Esophagus squamous epithelium (tissue), 4 donors: ENCODE results near the gene ATP2A3.

Source experiments
- POLR2A ChIP-seq, 4 donors: fragments of 450-650 bp; IDR thresholded peaks; one replicate each; pipeline ENCODE4 v1.6.1; 2017; ENCODE audit warnings: antibody characterized with exemption in 4 of 4, mild to moderate bottlenecking in 4 of 4, moderate library complexity in 3 of 4
- TF ChIP-seq, protein P1 (sequence below), 6 experiments: fragments of 450-650 bp in 4 of 6; fragments of 200-600 bp in 2 of 6; sonication (generic) in 2 of 6; IDR thresholded peaks; one replicate each; pipeline ENCODE4 v1.5.1; 2016 to 2019; ENCODE audit warnings: antibody characterized with exemption in 6 of 6, mild to moderate bottlenecking in 4 of 6, moderate library complexity in 4 of 6

- TF ChIP-seq POLR2A (IDR thresholded peaks at IDR 0.05) = no peak
- TF ChIP-seq, protein P1, sequence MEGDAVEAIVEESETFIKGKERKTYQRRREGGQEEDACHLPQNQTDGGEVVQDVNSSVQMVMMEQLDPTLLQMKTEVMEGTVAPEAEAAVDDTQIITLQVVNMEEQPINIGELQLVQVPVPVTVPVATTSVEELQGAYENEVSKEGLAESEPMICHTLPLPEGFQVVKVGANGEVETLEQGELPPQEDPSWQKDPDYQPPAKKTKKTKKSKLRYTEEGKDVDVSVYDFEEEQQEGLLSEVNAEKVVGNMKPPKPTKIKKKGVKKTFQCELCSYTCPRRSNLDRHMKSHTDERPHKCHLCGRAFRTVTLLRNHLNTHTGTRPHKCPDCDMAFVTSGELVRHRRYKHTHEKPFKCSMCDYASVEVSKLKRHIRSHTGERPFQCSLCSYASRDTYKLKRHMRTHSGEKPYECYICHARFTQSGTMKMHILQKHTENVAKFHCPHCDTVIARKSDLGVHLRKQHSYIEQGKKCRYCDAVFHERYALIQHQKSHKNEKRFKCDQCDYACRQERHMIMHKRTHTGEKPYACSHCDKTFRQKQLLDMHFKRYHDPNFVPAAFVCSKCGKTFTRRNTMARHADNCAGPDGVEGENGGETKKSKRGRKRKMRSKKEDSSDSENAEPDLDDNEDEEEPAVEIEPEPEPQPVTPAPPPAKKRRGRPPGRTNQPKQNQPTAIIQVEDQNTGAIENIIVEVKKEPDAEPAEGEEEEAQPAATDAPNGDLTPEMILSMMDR (IDR thresholded peaks at IDR 0.05) = no peak
Observed at GRCh38 chr17:3944485-3945388, 19.5 kb downstream of the ATP2A3 start.
